Eye (tissue), 1 donor: ENCODE data around the gene SCRG1.
A peak's percentile ranks its signal among the peaks of the same experiment; 100 is the strongest.

ENCODE experiments used
- DNase-seq: peaks from one replicate; pipeline ENCODE4 v3.0.0-alpha.2; 2015

SCRG1 gene

DNA sequence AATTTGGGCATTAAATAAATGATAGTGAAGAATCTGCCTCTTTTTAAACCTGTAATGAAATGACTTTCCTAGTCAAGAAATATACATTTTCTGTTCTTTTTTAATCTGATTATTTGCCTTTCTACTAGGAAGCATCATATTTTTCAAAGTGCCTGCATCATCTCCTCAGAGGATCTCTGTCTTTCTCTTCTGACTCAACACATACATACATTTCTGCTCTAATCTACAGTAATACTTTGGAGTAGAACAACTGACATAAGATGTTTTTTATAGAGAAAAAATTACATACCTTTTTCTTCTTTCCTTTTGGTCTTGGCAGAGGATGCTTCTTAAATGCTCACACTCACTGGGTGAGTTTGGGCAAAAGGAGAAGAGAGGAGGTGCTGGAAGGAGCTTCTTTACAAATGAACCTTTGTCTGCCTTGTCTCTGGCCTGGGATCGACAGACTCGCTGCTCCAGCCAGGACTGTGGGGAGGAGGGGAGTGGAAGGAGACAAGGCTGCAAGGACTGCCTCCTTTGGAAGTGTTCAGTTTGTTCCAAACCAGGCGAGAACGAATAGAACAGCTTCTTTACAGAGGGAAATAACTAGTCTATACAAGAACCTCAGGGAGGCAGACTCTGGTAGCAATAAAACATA lies at the start of gene SCRG1:
Gene SCRG1, minus strand, starts transcription at position 338 of the 637 bp plus-strand sequence. CDS start 7,702 bp downstream, outside the sequence.
- DNase-seq = peak; percentile 29

DNA sequence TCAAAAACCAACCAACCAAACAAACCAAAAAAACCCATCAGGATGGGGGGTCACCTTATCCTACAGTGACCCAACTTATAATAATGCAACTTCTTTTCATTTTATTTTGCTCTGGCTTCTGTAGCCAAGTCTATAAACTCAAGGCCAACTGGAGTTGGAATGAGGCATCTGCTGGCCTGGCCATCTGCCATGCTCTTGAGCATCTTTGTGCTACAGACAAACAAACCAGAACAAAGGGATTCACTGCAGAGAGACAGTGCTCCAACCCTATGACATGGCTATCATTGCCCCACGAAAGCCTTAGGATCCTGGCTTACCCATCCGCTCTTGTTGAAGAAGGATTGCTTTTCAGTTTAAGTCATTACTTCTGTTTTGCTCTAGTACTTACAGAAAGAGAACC lies 49.2 kb upstream of the SCRG1 start:
- peak; percentile 60 for DNase-seq

DNA sequence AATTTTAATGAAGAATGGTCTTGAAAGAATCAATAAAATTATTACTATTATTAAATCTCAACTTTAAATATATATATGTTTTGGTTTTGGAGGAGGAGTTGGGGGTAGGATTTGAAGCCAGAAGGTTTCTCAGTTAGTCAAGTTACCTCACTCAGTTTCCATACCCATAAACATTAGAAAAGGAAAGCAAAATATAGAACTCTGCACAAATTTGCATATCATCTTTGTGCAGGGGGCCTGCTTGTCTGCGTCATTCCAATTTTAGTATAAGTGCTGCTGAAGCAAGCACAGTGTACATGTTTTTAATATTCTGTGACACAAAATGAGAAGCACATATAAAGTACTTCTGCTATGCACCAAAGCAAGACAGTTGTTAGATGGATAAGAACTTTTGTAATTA lies 47.5 kb upstream of the SCRG1 start:
- DNase-seq = no peak

DNA sequence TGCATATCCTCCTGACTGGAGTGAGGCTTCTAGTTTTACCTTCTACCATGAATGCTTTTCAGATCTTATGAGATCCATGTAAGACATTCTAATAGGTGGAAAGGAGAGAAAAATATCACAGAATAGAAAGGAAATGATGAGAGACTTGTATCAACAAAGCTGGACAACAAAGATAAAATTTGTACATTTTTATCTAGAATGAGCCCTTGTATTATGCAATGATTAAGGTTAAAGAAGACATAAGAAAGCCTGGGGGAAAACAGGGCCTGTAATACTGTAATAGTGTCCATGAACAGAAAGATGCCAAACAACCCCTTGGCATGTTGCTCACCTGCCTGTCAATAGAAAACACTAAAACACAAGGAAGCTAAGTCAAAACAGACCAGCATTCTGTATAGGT lies 44.2 kb upstream of the SCRG1 start:
- DNase-seq = no peak

DNA sequence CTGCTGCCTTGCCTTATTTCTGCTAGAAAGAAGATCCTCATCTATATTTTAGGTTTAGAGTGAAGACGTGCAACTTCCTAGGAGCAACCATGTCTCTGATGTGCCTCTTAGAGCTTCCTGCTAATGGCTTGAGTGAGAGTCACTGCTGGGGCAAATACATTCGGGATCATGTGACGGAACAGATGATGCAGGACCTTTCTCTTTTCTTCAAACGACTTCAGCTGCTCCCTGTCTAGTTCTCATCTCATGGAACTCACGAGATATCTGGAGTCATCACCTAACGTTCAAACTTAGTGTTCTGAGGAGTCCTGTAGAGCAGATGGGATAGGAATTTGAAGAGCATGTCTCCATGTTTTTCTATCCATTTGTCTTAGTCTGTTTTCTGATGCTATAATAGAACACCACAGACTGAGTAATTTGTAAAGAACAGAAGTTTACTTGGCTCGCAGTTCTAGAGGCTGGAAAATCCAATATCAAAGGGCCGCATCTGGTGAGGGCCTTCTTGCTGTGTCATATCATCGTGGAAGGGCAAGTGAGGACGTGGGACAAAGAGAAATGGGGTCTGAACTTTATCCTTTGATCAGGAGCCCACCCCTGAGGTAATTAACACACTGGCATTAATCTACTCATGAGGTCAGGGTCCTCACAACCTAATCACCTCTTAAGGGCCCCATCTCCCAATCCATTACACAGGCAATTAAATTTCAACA lies 43.5 kb upstream of the SCRG1 start:
- DNase-seq = no peak

DNA sequence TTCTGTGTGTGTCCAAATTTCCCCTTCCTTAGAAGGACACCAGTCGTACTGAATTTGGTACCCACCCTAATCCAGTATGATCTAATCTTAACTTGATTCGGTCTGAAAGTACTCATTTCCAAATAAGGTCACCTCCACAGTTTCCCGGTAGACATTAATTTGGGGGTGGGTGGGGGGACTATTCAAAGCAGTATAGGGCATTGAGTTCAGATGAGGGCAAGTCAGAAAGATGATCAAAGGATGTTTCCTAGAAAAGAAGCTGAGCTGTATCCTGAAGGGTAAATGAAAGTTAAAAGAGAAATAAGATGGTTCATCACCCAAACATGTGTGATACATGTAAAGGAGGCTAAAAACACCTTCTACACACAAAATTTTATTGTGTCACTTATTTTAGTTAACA lies 42.0 kb upstream of the SCRG1 start:
- no peak for DNase-seq

DNA sequence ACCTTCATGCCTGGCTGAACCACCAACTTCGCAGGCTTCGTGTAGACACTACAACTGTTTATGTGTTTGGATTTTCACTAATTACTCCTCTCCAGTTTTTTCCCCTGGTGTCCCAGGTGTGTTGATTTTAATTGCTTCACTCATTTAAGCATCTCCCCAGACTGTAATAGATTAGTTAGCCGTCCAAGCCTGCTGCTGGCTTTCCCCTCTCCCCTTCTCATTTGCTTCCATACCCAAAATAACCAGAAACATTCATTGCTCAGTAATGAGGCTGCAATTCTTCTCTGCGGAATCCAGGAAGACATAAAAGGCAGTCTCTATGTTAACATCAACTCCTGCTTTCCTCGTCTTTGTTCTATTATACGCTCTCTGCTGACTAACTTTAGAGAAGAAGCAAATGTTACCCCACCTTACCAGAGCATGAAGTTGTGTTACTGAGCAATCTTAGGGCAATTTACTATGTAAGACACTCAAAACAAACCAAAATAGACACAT lies 37.9 kb upstream of the SCRG1 start:
- no peak for DNase-seq

DNA sequence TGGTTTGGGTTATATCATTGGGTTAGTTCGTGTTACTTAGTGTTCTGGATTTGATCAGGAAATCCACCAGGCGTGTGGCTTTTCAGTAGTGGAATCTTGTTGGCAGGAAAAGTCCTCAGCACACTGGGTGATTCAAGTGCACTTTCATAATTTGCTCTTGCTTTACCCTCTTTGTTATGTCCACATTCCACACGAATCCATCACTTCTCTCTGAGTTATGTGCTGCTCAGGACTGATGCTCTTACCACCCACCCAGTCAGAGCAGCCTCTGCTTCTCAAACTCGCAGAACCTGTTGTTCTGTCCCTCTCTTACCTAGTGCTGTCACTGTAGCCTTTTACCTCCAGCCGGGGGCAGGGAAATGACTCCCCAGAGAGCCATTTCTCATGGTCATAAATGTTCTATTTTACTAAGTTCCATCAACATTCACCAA lies 37.2 kb upstream of the SCRG1 start:
- DNase-seq = peak; percentile 23

DNA sequence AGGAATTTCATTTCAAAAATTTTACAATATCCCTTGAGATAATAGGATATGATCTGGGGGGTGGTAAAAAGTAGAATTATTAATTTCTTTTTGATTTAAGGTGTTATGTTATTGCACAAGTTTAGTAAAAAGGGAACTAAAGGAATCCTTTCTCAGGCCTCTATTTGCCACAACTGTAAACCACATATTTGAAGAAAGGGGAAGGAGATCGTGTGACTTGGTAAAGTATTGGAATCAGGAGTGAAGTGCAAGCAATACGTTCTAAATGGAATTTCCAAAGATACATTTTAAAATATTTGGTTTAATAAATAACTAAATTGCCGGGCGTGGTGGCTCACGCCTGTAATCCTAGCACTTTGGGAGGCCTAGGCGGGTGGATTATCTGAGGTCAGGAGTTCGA lies 35.3 kb upstream of the SCRG1 start:
- DNase-seq = no peak

DNA sequence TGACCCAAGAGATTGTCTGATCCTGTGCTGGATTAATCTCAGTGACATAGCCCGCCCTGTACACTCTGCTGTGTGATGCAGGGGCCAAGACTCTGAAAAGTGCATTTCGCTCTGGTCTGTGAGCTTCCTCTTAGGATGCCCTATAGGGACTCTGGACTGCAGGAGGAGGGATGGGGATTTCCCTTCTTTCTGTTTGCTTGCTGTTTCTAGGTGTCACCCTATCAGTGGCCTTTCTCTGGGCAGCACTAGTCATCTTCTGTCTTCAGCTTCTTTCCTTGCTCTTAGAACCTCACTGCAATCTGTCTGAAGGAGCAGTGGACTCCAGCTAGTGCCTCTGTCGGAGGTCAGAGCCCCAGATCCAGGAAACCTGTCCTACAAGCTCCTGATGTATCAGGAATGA lies 34.5 kb upstream of the SCRG1 start:
- no peak for DNase-seq

DNA sequence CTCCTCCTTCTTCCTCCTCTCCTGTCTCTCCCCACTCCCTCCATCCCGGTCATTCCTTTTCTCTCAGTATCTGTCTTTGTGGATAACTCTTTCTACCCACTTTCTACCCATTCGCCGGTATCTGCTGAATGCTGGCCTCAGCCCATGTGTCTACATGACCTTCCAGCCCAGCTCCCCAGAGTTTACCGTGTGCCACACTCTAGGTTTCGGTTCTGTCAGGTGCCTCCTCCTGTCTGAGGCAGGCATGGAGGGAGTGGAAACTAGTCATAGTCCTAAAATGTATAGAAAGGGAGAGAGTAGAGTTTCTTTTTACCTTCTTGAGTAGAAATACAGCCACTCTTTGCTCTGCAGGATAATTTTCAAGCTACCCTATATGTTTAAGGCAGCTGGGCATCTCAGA lies 33.5 kb upstream of the SCRG1 start:
- no peak for DNase-seq

DNA sequence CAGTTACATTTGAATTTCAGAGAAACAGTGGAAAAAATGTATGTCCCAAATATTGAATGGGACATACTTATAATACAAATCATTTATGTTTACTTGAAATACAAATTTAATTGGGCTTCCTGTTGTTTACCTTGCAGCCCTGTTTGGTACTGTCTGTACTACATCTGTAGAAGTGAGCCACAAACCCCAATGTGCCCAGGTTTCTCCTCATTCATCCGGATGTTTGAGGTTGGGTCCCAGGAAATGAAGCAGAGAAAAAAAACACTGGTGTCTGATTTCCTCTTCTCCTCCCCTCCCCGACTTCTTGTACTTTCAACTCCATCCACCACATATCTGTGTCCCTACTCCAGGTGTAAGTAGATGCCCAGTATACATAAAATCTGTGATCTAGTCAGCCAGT lies 27.1 kb upstream of the SCRG1 start:
- no peak for DNase-seq

DNA sequence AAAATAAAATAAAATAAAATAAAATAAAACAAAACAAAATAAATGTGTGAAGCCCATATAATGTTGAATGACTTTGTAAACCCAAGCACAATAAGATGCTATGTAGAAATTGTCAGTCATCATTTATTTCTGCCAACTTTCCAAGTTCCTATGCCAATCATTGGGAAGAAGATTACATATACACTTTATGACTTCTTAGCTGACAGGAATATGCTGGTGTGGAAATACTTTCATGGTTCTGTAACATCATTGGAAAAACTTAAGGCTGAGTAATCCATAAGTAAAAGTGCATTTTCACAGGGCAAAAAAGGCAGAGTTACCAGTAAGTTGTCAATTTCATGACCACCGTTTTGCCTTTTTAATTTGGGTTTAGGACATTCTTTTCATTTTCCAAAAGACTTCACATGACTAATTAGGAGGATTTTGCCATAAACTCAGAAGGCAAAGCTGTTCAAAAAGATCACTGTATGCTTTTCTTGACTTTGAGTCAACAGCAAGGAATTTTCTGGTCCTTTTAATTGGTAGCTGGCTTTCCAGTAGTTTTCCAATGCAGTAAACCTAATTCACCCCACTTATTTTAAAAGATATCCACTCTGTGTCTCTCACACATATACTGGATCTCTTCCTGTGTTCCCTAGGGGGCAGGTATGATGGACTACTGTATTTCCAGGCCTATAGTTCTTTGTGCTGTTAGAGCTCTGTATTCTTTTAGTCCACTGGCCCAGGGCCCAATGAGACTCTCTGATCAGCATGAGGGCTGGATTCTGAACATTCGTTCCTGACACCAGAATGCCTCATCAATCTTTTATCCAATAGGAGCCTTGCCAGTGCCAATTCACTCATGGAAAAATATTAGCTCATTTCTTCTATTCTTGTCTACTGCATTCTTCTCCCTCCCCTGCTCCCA lies 26.2 kb upstream of the SCRG1 start:
- peak; percentile 20 for DNase-seq

DNA sequence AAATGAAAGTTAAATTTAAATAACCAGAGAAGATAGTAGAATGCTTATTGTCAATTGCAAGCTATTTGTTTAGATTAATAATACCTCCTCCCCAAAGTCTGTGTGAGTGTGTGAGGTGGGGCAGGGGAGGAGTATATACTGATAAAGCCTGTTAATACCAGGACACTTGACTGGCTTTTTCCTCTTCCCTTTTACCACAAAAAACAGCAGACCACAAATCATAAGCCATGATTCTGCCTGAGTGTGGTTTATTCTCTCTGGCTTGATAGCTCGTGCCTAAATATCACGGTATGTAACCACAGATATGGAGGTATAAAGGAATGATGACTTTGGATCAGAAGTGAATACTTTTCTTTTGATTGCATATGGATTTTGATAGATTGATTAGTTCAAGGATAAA lies 21.9 kb upstream of the SCRG1 start:
- DNase-seq = no peak

DNA sequence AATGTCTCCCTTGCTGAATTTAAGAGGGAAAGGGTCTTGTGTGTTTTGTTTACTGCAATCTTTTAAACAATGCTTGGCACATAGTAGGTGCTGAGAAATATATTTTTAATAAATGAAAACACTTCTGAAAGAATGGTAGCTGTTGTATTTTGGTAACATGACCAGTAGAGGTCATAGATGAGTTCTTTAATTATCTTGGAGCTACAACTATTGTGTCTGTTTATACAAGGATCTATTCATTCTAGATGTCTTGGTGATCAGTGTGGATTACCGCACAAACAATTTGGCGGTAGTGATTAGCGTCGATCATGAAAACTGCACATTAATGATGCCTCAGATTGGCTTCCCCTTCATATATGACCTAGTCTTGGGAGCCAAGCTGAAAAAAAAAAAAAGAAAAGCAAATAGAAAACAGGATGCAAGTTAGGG lies 21.4 kb upstream of the SCRG1 start:
- peak; percentile 52 for DNase-seq

DNA sequence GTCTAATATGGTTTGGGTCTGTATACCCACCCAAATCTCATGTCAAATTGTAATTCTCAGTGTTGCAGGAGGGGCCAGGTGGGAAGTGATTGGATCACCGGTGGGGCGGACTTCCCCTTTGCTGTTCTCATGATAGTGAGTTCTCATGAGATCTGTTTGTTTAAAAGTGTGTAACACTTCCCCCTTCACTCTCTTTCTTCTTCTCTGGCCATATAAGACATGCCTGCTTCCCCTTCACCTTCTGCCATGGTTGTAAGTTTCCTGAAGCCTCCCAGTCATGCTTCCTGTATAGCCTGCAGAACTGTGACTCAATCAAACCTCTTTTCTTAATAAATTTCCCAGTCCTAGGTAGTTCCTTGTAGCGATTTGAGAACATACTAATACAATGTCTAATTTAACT lies 19.7 kb upstream of the SCRG1 start:
- DNase-seq = no peak

DNA sequence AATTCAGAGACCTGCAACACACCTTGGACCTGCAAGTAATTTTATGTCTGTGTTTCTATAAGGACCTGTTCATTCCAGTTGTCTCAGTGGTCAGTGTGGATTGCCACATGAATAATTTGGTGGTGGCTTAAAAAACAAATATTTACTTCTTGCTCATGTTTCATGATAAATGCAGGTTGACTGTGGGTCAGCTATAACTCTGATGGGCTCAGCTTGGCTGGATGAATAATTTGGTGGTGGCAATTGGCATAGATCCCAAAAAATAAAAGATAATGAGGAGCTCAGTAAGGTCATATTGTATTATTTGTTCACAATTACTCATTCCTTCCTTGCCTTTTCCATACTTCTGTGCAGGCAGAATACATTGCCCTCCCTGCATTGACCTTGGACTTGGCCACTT lies 18.9 kb upstream of the SCRG1 start:
- DNase-seq = no peak

DNA sequence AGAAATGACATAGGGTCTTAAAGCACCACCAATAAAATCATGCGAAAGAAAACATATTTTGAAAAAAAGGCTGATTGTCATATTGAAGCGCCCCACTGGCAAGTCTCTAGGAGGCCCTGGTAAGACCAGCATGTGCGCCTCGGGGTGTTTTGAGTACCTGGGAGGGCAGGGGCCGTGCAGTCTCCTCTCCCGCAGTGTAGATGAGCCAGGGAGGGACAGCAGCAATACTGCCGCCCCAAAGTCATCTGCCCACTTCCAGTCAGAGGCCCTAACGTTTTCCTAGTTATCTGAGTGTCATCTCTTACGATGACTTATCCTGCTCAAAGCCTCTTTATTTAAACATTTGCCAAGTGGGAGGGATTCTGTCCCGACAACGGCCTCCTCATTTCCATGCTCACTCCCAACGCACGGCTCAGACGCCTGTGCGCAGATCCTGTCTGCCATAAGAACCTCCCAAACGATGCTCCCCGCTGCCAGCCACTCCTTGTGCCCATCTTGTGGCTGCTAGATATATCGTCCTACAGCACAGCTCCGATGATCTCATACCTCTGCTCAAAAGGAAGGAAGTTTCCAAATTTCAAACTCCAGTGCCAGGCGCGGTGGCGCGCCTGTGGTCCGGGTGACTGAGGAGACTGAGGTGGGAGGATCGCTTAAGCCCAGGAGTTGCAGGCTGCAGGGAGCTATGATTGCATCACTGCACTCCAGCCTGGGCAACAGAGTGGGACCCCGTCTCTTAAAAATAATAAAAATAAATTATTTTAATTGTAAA lies 17.2 kb upstream of the SCRG1 start:
- peak; percentile 24 for DNase-seq

DNA sequence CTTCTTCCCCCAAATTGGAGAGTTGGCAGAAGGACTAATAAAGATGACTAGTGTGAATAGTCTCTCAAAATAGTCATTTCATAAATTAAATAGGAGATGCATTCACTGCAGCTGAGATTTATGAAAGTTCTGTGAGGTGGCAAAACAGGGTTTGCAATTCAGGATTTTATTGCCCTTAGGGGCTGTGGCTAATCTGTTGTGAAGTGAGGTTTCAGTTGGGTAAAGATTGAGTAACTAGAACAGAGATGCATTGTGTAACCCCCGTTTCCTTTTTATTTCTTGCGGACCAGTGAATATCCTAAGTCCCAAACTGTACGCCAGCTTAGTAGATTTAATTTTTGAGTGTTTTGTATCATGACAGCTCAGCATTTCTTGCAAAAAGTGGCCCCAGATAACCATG lies 16.2 kb upstream of the SCRG1 start:
- no peak for DNase-seq

DNA sequence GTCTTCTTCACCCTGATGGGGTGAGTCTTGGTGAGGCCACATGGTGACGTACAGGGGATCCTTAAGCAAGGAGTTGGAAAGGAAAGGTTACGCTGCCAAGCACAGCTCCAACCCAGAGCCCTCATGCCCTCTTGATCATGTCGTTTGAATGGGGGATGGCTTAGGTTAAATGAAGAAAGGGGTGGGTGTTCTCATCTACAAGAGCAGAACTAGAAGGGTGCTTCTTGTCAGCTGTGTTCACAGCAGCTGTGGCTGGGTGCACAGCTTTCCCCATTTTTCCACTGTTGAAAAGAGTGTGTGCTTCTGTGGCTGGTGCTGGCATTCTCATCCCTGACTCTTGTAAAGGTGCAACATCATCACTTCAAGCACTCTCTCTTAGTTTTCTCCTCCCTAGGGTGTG lies 15.5 kb upstream of the SCRG1 start:
- no peak for DNase-seq

DNA sequence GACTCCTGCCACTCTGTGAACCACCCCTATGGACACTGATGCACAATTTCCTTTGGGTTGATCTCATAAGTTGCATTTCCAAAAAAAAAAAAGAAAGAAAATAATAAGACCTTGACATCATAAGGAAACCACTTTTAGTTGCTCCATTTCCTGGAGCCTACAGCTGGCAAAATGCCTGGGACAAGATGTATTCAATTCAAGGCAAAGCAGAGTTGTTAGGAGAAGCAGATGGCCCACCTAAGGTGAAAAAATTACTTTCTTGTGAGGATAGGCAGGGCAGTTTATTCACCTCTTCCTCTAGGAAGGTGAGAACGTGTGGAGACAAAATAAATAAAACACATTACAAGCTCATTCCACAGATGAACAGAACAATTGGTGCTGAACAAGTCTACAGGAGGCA lies 14.1 kb upstream of the SCRG1 start:
- no peak for DNase-seq

DNA sequence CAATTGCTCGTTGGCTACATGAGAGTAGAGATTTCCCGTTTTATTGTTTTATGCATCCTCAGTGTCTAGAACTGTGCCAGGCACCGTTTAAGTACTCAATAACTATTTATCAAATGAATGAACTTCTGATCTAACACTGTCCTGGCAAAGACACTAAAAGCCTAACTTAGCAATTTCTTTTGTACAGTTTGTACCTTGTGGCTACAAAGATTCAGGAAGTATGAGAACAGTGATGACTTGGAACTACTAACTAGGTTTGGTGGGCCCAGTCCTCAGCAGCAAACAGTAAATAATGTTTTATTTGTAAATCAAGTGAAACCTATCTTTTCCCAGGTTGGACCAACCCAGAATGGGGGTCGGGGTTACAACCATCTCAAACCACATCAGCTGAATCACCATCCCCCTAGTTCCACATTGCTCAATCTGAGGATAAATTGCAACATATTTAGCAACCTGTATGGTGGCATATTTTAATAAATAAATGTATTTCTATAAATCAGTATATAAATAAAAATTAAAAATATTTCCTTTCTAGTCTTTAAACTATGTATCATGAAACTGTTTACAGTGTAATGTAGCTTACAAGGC lies 12.3 kb upstream of the SCRG1 start:
- DNase-seq = no peak
